Activated T-cell treated with anti-CD3 and anti-CD28 coated beads, Interleukin-2, amount 50 U/mL, for 24 hours (primary cell): ENCODE data around the gene NPIPB8.
"Not testable (repeated sequence)": the region's sequence is repeated elsewhere in the genome, so short reads cannot be mapped to it uniquely, and the experiment has no call there.

ENCODE experiments used
- DNase-seq: peaks from one replicate; pipeline ENCODE4 v3.0.0-alpha.2; 2020
- H3K27ac Mint-ChIP-seq: 2 replicates; pipeline ENCODE4 v1.8.0; 2020; ENCODE audit warnings: mild to moderate bottlenecking, mixed read lengths
- H3K27me3 Mint-ChIP-seq: 2 replicates; pipeline ENCODE4 v1.8.0; 2020; ENCODE audit warnings: mixed read lengths
- H3K36me3 Mint-ChIP-seq: 2 replicates; pipeline ENCODE4 v1.8.0; 2020; ENCODE audit warnings: low read depth, mixed read lengths
- H3K4me1 Mint-ChIP-seq: 2 replicates; pipeline ENCODE4 v1.8.0; 2020; ENCODE audit warnings: low read depth, mixed read lengths
- H3K4me3 Mint-ChIP-seq: 2 replicates; pipeline ENCODE4 v1.8.0; 2020; ENCODE audit warnings: mild to moderate bottlenecking, moderate library complexity, mixed read lengths
- H3K9me3 Mint-ChIP-seq: 2 replicates; pipeline ENCODE4 v1.8.0; 2020; ENCODE audit warnings: mixed read lengths

NPIPB8 gene

GRCh38 chr16:28638359-28638758 is 494 bp downstream of the NPIPB8 start:
- not testable (repeated sequence) for H3K27ac Mint-ChIP-seq, H3K27me3 Mint-ChIP-seq, H3K4me3 Mint-ChIP-seq, H3K9me3 Mint-ChIP-seq, DNase-seq, H3K4me1 Mint-ChIP-seq, H3K36me3 Mint-ChIP-seq

- not testable (repeated sequence) for H3K27ac Mint-ChIP-seq, H3K27me3 Mint-ChIP-seq, H3K9me3 Mint-ChIP-seq
These were observed 2.1 kb downstream of the NPIPB8 start for GRCh38 chr16:28639959-28640358.

GRCh38 chr16:28666264-28666663 is 28.4 kb downstream of the NPIPB8 start:
- H3K27ac Mint-ChIP-seq, H3K27me3 Mint-ChIP-seq, H3K4me1 Mint-ChIP-seq, H3K4me3 Mint-ChIP-seq, DNase-seq, H3K36me3 Mint-ChIP-seq, H3K9me3 Mint-ChIP-seq: not testable (repeated sequence)

More at GRCh38 chr16:28639959-28640358, 2.1 kb downstream of the NPIPB8 start:
- not testable (repeated sequence) for H3K36me3 Mint-ChIP-seq, H3K4me1 Mint-ChIP-seq, H3K4me3 Mint-ChIP-seq, DNase-seq

- not testable (repeated sequence) for H3K9me3 Mint-ChIP-seq, H3K27me3 Mint-ChIP-seq, H3K4me3 Mint-ChIP-seq, H3K36me3 Mint-ChIP-seq, DNase-seq, H3K27ac Mint-ChIP-seq, H3K4me1 Mint-ChIP-seq
These were observed 29.6 kb downstream of the NPIPB8 start for GRCh38 chr16:28667480-28667879.

- H3K27ac Mint-ChIP-seq, H3K27me3 Mint-ChIP-seq: not testable (repeated sequence)
These were observed 30.3 kb downstream of the NPIPB8 start for GRCh38 chr16:28668199-28668598.

GRCh38 chr16:28688327-28688952 is 50.6 kb downstream of the NPIPB8 start:
- DNase-seq, H3K27me3 Mint-ChIP-seq, H3K9me3 Mint-ChIP-seq, H3K36me3 Mint-ChIP-seq, H3K4me3 Mint-ChIP-seq, H3K27ac Mint-ChIP-seq, H3K4me1 Mint-ChIP-seq: not testable (repeated sequence)

More at GRCh38 chr16:28668199-28668598, 30.3 kb downstream of the NPIPB8 start:
- not testable (repeated sequence) for H3K9me3 Mint-ChIP-seq, DNase-seq, H3K36me3 Mint-ChIP-seq, H3K4me1 Mint-ChIP-seq, H3K4me3 Mint-ChIP-seq

GRCh38 chr16:28689425-28689824 is 51.6 kb downstream of the NPIPB8 start:
- not testable (repeated sequence) for H3K4me1 Mint-ChIP-seq, H3K36me3 Mint-ChIP-seq, H3K27ac Mint-ChIP-seq, DNase-seq, H3K9me3 Mint-ChIP-seq, H3K27me3 Mint-ChIP-seq, H3K4me3 Mint-ChIP-seq

GRCh38 chr16:28691722-28692121 is 53.9 kb downstream of the NPIPB8 start:
- not testable (repeated sequence) for DNase-seq, H3K9me3 Mint-ChIP-seq, H3K27ac Mint-ChIP-seq, H3K27me3 Mint-ChIP-seq, H3K4me1 Mint-ChIP-seq, H3K4me3 Mint-ChIP-seq, H3K36me3 Mint-ChIP-seq

GRCh38 chr16:28693257-28693950 is 55.5 kb downstream of the NPIPB8 start:
- H3K36me3 Mint-ChIP-seq, H3K27ac Mint-ChIP-seq, H3K4me3 Mint-ChIP-seq, DNase-seq, H3K27me3 Mint-ChIP-seq, H3K4me1 Mint-ChIP-seq, H3K9me3 Mint-ChIP-seq: not testable (repeated sequence)

GRCh38 chr16:28699792-28700191 is 61.9 kb downstream of the NPIPB8 start:
- H3K27me3 Mint-ChIP-seq, H3K36me3 Mint-ChIP-seq, H3K27ac Mint-ChIP-seq, H3K4me3 Mint-ChIP-seq, DNase-seq, H3K4me1 Mint-ChIP-seq, H3K9me3 Mint-ChIP-seq: not testable (repeated sequence)

GRCh38 chr16:28700349-28700748 is 62.5 kb downstream of the NPIPB8 start:
- not testable (repeated sequence) for H3K4me1 Mint-ChIP-seq, H3K9me3 Mint-ChIP-seq, H3K4me3 Mint-ChIP-seq, H3K36me3 Mint-ChIP-seq, H3K27ac Mint-ChIP-seq, DNase-seq, H3K27me3 Mint-ChIP-seq

- not testable (repeated sequence) for H3K4me3 Mint-ChIP-seq, H3K27me3 Mint-ChIP-seq, H3K9me3 Mint-ChIP-seq, H3K36me3 Mint-ChIP-seq, DNase-seq, H3K27ac Mint-ChIP-seq, H3K4me1 Mint-ChIP-seq
These were observed 63.5 kb downstream of the NPIPB8 start for GRCh38 chr16:28701384-28701783.

- not testable (repeated sequence) for H3K27ac Mint-ChIP-seq, H3K9me3 Mint-ChIP-seq
These were observed 66.4 kb downstream of the NPIPB8 start for GRCh38 chr16:28704246-28704645.

More at GRCh38 chr16:28704246-28704645, 66.4 kb downstream of the NPIPB8 start:
- H3K4me3 Mint-ChIP-seq, H3K4me1 Mint-ChIP-seq, DNase-seq, H3K27me3 Mint-ChIP-seq, H3K36me3 Mint-ChIP-seq: not testable (repeated sequence)
